ENCODE measurements around the gene TIMP4. TPM values are rescaled to one million over a fixed set of nuclear protein-coding genes. Genes with fewer than 3 reads are reported as not detected.

The TIMP4 gene
- total and polyA plus RNA-seq, 8 donors: 0.13 to 11.3 (median 0.46) TPM

DNA sequence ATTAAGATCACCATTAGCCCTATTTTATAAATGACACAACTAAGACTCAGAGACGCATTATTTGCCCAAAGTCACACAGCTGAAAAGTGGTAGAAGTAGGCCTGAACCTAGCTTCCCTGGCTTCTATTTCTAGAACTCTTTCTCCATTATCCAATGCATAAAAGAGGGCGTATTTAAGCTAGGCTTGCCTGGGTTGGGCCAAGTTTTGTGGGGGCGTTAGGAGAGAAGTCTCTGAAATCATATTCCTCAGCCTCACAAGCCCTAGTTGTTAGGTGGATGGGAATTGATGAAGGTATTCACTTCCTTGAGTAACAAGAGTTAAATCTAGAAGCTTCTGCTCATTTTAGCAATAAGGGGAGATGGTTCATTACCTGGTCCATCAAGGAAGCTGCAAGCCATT, 22.3 kb downstream of the TIMP4 start:
- intact Hi-C loops (cut with DNase I): loop anchor here in 1 of 2 donors (5.0 kb wide), 1 partner anchor 341 kb away; no protein-coding TSS in a partner anchor
- Histone ChIP-seq H3K4me1 (peaks cover 0 to 23% of the 10 kb centered on the region in 2 donors), H3K27me3 (peaks cover 0 to 5% of the 10 kb centered on the region in 2 donors), H3K4me3 (no peak overlapping the region), H3K36me3 (no peaks in the 10 kb centered on the region), H3K27ac (no peak overlapping the region), H3K9me3 (no peaks in the 10 kb centered on the region)
- DNase-seq (no peak), ATAC-seq (no peak)
- TF ChIP-seq, protein P1, sequence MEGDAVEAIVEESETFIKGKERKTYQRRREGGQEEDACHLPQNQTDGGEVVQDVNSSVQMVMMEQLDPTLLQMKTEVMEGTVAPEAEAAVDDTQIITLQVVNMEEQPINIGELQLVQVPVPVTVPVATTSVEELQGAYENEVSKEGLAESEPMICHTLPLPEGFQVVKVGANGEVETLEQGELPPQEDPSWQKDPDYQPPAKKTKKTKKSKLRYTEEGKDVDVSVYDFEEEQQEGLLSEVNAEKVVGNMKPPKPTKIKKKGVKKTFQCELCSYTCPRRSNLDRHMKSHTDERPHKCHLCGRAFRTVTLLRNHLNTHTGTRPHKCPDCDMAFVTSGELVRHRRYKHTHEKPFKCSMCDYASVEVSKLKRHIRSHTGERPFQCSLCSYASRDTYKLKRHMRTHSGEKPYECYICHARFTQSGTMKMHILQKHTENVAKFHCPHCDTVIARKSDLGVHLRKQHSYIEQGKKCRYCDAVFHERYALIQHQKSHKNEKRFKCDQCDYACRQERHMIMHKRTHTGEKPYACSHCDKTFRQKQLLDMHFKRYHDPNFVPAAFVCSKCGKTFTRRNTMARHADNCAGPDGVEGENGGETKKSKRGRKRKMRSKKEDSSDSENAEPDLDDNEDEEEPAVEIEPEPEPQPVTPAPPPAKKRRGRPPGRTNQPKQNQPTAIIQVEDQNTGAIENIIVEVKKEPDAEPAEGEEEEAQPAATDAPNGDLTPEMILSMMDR (IDR thresholded peaks at IDR 0.05): no peak

DNA sequence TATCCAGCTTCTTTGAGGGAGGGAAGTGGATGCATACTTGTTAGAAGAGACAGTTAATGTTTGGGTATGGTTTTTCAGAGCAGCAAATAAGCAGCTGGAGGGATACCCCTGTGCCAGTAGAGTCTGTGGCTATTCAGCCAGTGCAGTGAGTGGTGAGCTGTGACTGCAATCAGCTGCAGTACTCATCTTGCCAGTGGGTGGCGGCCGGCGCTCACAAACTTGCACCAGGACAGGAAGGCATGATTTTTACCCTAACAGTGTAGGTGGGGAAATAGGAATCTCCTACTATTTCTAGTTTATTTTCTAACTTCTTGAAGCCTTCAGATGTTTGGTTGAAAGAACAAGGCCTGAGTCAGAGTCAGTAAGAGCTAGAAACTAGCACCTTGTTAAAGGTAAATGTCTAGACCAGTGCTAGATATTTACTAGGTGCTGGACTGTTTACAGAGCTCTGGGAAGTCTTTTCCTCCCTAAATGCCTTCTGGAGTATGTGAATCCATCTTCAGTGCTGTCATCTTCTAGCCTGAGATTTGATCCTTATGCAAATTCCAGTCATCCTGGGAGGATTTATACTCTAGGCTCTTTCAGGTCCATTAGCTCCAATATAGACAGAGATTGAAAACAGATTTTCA, 23.6 kb downstream of the TIMP4 start:
- no peak overlapping the region for H3K27ac ChIP-seq
- DNase-seq (peak in 3 of 4 donors; percentile 71 to 95 (median 72)), ATAC-seq (peak; percentile 97)
- H3K36me3 ChIP-seq: no peaks in the 10 kb centered on the region
- H3K27me3 ChIP-seq: peaks cover 0 to 5% of the 10 kb centered on the region in 2 donors
- TF ChIP-seq, protein P1 (IDR thresholded peaks at IDR 0.05): peak; percentile 87 to 91
- peaks cover 0 to 16% of the 10 kb centered on the region in 2 donors for H3K4me1 ChIP-seq
- H3K9me3 ChIP-seq: no peaks in the 10 kb centered on the region
- no peak overlapping the region for H3K4me3 ChIP-seq
- intact Hi-C loops (cut with DNase I): loop anchor here in 1 of 2 donors (5.0 kb wide), 1 partner anchor 342 kb away; no protein-coding TSS in a partner anchor

DNA sequence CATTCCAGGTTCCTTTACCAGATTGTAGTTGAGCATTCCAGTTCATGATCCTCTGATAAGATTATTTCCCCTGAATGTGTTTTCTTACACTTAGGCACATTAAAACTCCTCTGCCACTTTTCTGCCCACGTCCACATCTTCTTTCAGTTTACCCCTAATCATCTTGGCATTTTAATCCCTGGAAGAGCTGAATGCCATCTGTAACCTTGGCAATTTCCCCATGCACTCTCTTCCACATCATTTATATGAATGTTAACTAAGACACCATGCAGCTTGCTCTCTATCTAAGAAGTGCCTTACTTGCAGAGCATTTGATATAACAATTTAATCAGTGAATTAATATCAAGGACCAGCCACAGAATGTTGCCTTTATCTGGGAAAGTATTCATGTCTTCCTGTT, 25.8 kb downstream of the TIMP4 start:
- intact Hi-C loops (cut with DNase I): no loop called here
- Histone ChIP-seq H3K27ac (no peak overlapping the region), H3K4me3 (no peak overlapping the region), H3K27me3 (peaks cover 0 to 5% of the 10 kb centered on the region in 2 donors), H3K4me1 (no peaks in the 10 kb centered on the region), H3K9me3 (no peaks in the 10 kb centered on the region), H3K36me3 (no peaks in the 10 kb centered on the region)
- DNase-seq (no peak), ATAC-seq (no peak)
- TF ChIP-seq, protein P1 (IDR thresholded peaks at IDR 0.05): no peak

DNA sequence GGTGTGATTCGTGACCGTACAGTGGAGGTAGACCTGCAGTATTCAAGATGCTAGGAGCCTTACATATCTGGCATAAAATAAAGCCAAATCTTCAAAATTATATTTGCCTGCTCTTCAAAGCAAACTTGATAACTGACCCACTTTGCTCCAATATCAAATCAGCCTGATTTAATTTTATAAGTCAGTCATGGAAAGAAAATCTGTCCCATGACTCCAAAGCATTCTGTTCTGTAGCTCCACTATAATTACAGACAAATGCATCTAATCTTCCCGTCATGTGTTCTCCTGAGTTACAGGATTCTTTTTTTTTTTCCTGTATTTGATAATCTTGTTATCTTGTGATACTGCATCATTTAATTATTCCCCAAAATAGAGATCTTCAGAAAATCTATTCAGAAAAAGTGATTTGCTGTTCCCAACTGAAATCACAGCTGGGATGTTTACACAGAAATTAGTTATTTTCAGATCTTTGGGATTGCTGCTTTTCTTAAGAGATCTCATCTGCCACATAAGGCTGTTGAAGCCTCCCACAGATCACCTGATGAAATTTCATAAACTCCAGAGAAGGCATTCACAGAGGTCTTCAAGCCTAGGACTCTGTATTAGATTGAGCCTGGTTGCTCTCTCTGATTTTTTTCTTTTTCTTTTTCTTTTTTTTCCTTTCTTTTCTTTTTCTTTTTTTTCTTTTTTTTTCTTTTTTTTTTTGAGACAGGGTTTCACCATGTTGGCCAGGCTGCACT, 27.2 kb downstream of the TIMP4 start:
- ATAC-seq (no peak), DNase-seq (no peak)
- TF ChIP-seq, protein P1 (IDR thresholded peaks at IDR 0.05): no peak
- intact Hi-C loops (cut with DNase I): no loop called here
- no peak overlapping the region for H3K4me3 ChIP-seq
- H3K4me1 ChIP-seq: no peaks in the 10 kb centered on the region
- H3K27ac ChIP-seq: no peak overlapping the region
- peaks cover 0 to 5% of the 10 kb centered on the region in 2 donors for H3K27me3 ChIP-seq
- H3K36me3 ChIP-seq: no peaks in the 10 kb centered on the region
- H3K9me3 ChIP-seq: no peaks in the 10 kb centered on the region

DNA sequence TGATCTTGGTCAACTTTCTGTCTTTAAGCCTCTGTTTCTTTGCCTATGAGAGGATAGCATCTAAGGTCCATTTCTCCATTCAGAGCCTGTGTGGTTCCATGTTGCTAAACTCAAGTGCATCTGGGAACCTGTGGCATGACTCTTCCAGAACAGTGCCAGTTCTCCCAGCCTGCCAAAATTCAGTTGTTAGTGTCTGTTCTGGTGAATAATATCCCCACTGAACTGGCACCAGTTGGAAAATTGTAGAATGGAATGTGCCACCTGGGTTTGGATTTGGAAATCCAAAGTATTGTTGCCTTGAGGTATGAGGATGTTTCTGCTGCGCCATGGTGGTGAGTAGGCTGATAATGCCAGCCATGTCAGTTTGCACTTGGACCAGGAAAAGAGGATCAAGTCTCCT, 31.3 kb downstream of the TIMP4 start:
- H3K9me3 ChIP-seq: no peaks in the 10 kb centered on the region
- no peaks in the 10 kb centered on the region for H3K36me3 ChIP-seq
- no peak overlapping the region for H3K27ac ChIP-seq
- ATAC-seq: no peak
- DNase-seq: no peak
- intact Hi-C loops (cut with DNase I): no loop called here
- TF ChIP-seq, protein P1 (IDR thresholded peaks at IDR 0.05): no peak
- H3K27me3 ChIP-seq: peaks cover 0 to 5% of the 10 kb centered on the region in 2 donors
- H3K4me1 ChIP-seq: no peaks in the 10 kb centered on the region
- no peak overlapping the region for H3K4me3 ChIP-seq
